Astrocyte (in vitro differentiated cells and primary cell): ENCODE measurements around the gene VIM. TPM values are rescaled to one million over a fixed set of nuclear protein-coding genes. Genes with fewer than 3 reads are reported as not detected.

Experiments
- DNase-seq: peaks from one replicate; pipeline ENCODE4 v3.0.0-alpha.2; 2010; ENCODE audit warnings: low read depth
- FAIRE-seq: peaks from 2 replicates; lab custom pipeline; 2011; peaks lifted over from hg19 to GRCh38; lab: Jason Lieb, UNC
- H2AFZ ChIP-seq: 2 replicates; pipeline ENCODE4 v1.6.0; 2012; ENCODE audit warnings: low read depth, low read length, inconsistent platforms
- H3K27ac ChIP-seq: 2 replicates; pipeline ENCODE4 v1.5.1; 2011; ENCODE audit warnings: low read depth, low read length, inconsistent platforms
- H3K27me3 ChIP-seq: 2 replicates; pipeline ENCODE4 v1.6.0; 2011; ENCODE audit warnings: low read length, inconsistent platforms; ENCODE audit not compliant: insufficient read depth
- H3K36me3 ChIP-seq: 2 replicates; pipeline ENCODE4 v1.5.1; 2011; ENCODE audit warnings: low read length, inconsistent platforms; ENCODE audit not compliant: insufficient read depth
- H3K4me1 ChIP-seq: 2 replicates; pipeline ENCODE4 v1.5.1; 2011; ENCODE audit warnings: low read length, inconsistent platforms; ENCODE audit not compliant: insufficient read depth
- H3K4me2 ChIP-seq: 2 replicates; pipeline ENCODE4 v1.6.0; 2012; ENCODE audit warnings: low read length, inconsistent platforms
- H3K4me3 ChIP-seq: 2 replicates; pipeline ENCODE4 v1.5.1; 2011; ENCODE audit warnings: low read depth, mild to moderate bottlenecking, low read length, inconsistent platforms; ENCODE audit not compliant: insufficient read depth
- H3K79me2 ChIP-seq: 2 replicates; pipeline ENCODE4 v1.6.0; 2012; ENCODE audit warnings: mild to moderate bottlenecking, low read length, inconsistent platforms; ENCODE audit not compliant: insufficient read depth
- H3K9ac ChIP-seq: 2 replicates; pipeline ENCODE4 v1.6.0; 2012; ENCODE audit warnings: mild to moderate bottlenecking, low read length, inconsistent platforms
- H3K9me3 ChIP-seq: 2 replicates; pipeline ENCODE4 v1.5.1; 2012; ENCODE audit warnings: low read depth, mild to moderate bottlenecking, low read length, inconsistent platforms; ENCODE audit not compliant: insufficient read depth
- H4K20me1 ChIP-seq: 2 replicates; pipeline ENCODE4 v1.6.0; 2012; ENCODE audit warnings: low read length, inconsistent platforms; ENCODE audit not compliant: insufficient read depth
- H3K27ac Mint-ChIP-seq: one replicate; pipeline ENCODE4 v1.8.0; 2021; ENCODE audit warnings: mild to moderate bottlenecking, mixed read lengths; ENCODE audit not compliant: unreplicated experiment
- H3K27me3 Mint-ChIP-seq: one replicate; pipeline ENCODE4 v1.8.0; 2021; ENCODE audit warnings: low read depth, mixed read lengths; ENCODE audit not compliant: unreplicated experiment
- H3K36me3 Mint-ChIP-seq: one replicate; pipeline ENCODE4 v1.8.0; 2021; ENCODE audit warnings: low read depth, mixed read lengths; ENCODE audit not compliant: unreplicated experiment
- H3K4me1 Mint-ChIP-seq: one replicate; pipeline ENCODE4 v1.8.0; 2021; ENCODE audit warnings: low read depth, mixed read lengths; ENCODE audit not compliant: unreplicated experiment
- H3K4me3 Mint-ChIP-seq: one replicate; pipeline ENCODE4 v1.8.0; 2021; ENCODE audit warnings: mild to moderate bottlenecking, moderate library complexity, mixed read lengths; ENCODE audit not compliant: unreplicated experiment
- H3K9me3 Mint-ChIP-seq: one replicate; pipeline ENCODE4 v1.8.0; 2021; ENCODE audit warnings: mild to moderate bottlenecking, mixed read lengths; ENCODE audit not compliant: unreplicated experiment
- EZH2 ChIP-seq: IDR thresholded peaks from 2 replicates; pipeline ENCODE4 v1.6.1; 2012; ENCODE audit warnings: mild to moderate bottlenecking, low read length, inconsistent platforms; ENCODE audit not compliant: insufficient read depth
- total RNA-seq: library from RNA; stranded (reverse); gene quantifications from 2 replicates; pipeline ENCODE4 v1.2.1, GENCODE V29; 2021
- TF ChIP-seq, protein P1 (sequence below): IDR thresholded peaks from 2 replicates; pipeline ENCODE4 v1.5.1; 2011; ENCODE audit warnings: low read depth, mild to moderate bottlenecking, inconsistent platforms, low read length, moderate library complexity; ENCODE audit not compliant: insufficient read depth

VIM gene
- total RNA-seq, 1 donor from 2014 or later = 5,400 TPM

DNA sequence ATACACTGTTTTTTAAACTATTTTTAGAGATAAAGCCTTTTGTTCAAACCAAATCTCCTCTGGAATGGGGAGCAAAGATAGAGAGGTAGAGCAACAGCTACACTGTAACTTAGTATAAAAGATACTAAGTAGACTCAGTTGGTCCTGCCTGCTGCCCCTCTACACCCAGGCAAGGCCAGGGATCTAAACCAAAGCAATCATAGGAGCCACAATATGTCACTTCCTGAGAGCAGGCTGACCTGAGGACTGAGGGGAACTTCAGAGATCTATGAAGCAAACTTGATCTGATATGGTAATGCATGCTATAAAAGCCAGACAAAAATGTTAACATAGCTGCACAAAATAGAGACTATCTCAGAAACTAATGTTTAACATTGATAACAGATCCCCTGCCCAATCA is 19.6 kb upstream of the VIM start:
- Mint-ChIP-seq H3K4me3 (no peak overlapping the region), H3K9me3 (no peaks in the 10 kb centered on the region), H3K27me3 (no peaks in the 10 kb centered on the region), H3K4me1 (peaks cover 53% of the 10 kb centered on the region), H3K27ac (peak overlapping the region; percentile 47), H3K36me3 (no peaks in the 10 kb centered on the region)
- Histone ChIP-seq H3K79me2 (no peaks in the 10 kb centered on the region), H3K27me3 (no peaks in the 10 kb centered on the region), H3K9ac (no peak overlapping the region), H3K4me1 (peaks cover 27% of the 10 kb centered on the region), H4K20me1 (no peaks in the 10 kb centered on the region), H3K27ac (peak overlapping the region; percentile 23), H3K36me3 (no peaks in the 10 kb centered on the region), H3K4me2 (no peak overlapping the region), H2AFZ (no peak overlapping the region), H3K9me3 (no peaks in the 10 kb centered on the region), H3K4me3 (no peak overlapping the region)
- no peak for DNase-seq
- no peak for FAIRE-seq
- TF ChIP-seq, protein P1, sequence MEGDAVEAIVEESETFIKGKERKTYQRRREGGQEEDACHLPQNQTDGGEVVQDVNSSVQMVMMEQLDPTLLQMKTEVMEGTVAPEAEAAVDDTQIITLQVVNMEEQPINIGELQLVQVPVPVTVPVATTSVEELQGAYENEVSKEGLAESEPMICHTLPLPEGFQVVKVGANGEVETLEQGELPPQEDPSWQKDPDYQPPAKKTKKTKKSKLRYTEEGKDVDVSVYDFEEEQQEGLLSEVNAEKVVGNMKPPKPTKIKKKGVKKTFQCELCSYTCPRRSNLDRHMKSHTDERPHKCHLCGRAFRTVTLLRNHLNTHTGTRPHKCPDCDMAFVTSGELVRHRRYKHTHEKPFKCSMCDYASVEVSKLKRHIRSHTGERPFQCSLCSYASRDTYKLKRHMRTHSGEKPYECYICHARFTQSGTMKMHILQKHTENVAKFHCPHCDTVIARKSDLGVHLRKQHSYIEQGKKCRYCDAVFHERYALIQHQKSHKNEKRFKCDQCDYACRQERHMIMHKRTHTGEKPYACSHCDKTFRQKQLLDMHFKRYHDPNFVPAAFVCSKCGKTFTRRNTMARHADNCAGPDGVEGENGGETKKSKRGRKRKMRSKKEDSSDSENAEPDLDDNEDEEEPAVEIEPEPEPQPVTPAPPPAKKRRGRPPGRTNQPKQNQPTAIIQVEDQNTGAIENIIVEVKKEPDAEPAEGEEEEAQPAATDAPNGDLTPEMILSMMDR = no peak
- TF ChIP-seq EZH2 = no peak

DNA sequence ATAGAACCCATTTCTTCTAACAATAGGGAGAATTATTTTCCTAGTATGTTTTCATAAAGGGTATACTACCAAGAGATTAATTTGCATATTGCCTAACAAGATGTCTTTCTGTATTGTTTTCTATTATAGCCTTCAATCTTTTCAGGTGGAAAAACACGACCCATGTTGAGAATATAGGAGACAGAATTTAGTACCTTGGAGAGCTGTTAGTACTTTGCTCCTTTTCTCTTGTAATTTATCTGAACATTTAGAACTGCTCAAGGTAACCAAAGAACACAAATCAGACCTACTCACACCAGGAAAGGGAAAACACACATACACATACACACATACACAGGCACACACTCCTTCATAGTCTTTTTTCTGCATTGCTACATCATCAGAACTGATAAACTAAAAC is 18.7 kb upstream of the VIM start:
- Mint-ChIP-seq H3K27me3 (no peaks in the 10 kb centered on the region), H3K36me3 (no peaks in the 10 kb centered on the region), H3K4me1 (peaks cover 55% of the 10 kb centered on the region), H3K9me3 (no peaks in the 10 kb centered on the region), H3K4me3 (no peak overlapping the region), H3K27ac (peak overlapping the region; percentile 86)
- H3K4me1 ChIP-seq = peaks cover 33% of the 10 kb centered on the region
- H2AFZ ChIP-seq = no peak overlapping the region
- DNase-seq = no peak
- no peak for TF ChIP-seq EZH2
- TF ChIP-seq, protein P1 = no peak
- H3K4me2 ChIP-seq = peak overlapping the region; percentile 1
- H4K20me1 ChIP-seq = no peaks in the 10 kb centered on the region
- peak overlapping the region; percentile 71 for H3K27ac ChIP-seq
- H3K27me3 ChIP-seq = no peaks in the 10 kb centered on the region
- H3K36me3 ChIP-seq = no peaks in the 10 kb centered on the region
- no peaks in the 10 kb centered on the region for H3K79me2 ChIP-seq
- H3K9ac ChIP-seq = peak overlapping the region; percentile 3
- no peak for FAIRE-seq
- H3K9me3 ChIP-seq = no peaks in the 10 kb centered on the region
- no peak overlapping the region for H3K4me3 ChIP-seq

- peak overlapping the region; percentile 71 for H3K27ac ChIP-seq
- peak overlapping the region; percentile 64 for H3K4me2 ChIP-seq
Measured at GRCh38 chr10:17209881-17210280, 18.2 kb upstream of the VIM start.

More at GRCh38 chr10:17209881-17210280, 18.2 kb upstream of the VIM start:
- TF ChIP-seq, protein P1 = no peak
- TF ChIP-seq EZH2 = no peak
- Histone ChIP-seq H3K9me3 (no peaks in the 10 kb centered on the region), H3K4me1 (peaks cover 39% of the 10 kb centered on the region), H3K79me2 (no peaks in the 10 kb centered on the region), H3K27me3 (no peaks in the 10 kb centered on the region), H2AFZ (no peak overlapping the region), H3K9ac (peak overlapping the region; percentile 37), H4K20me1 (no peaks in the 10 kb centered on the region), H3K4me3 (no peak overlapping the region), H3K36me3 (no peaks in the 10 kb centered on the region)
- Mint-ChIP-seq H3K27me3 (no peaks in the 10 kb centered on the region), H3K27ac (peak overlapping the region; percentile 87), H3K9me3 (no peaks in the 10 kb centered on the region), H3K36me3 (no peaks in the 10 kb centered on the region), H3K4me3 (no peak overlapping the region), H3K4me1 (peaks cover 58% of the 10 kb centered on the region)
- FAIRE-seq (peak; percentile 80), DNase-seq (peak; percentile 55)
